ENCODE measurements around the gene MYO9A. TPM values are rescaled to one million over a fixed set of nuclear protein-coding genes. Genes with fewer than 3 reads are reported as not detected.

Gene MYO9A
- total RNA-seq, 1 experiment from 2014 or later, result 21.4 TPM

DNA sequence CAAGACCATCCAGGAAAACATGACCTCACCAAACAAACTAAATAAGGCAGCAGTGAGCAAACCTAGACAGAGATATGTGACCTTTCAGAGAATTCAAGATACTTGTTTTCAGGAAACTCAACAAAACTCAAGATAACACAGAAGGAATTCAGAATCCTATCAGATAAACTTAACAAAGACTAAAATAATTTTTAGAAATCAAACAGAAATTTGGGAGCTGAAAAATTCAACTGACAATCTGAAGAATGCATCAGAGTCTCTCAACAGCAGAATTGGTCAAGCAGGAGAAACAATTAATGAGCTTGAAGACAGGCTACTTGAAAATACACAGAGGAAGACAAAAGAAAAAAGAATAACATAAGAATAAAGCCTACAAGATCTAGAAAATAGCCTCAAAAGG, 55.6 kb downstream of the MYO9A start:
- Histone ChIP-seq H3K79me2 (ENCODE audit: insufficient read depth, low read length) (no peaks in the 10 kb centered on the region), H3K23ac (ENCODE audit: insufficient read length, low read depth, low read length) (no peak overlapping the region), H3K9me3 (ENCODE audit: control insufficient read depth, low read depth, low read length) (no peaks in the 10 kb centered on the region), H2AK5ac (ENCODE audit: insufficient read length, low read length) (no peak overlapping the region), H3K14ac (ENCODE audit: insufficient read depth, low read length) (no peak overlapping the region), H4K8ac (replicated peaks; ENCODE audit: insufficient read length, low read depth, low read length) (no peak overlapping the region), H4K20me1 (ENCODE audit: control insufficient read depth, insufficient read depth, insufficient read length) (no peaks in the 10 kb centered on the region), H3K23me2 (ENCODE audit: insufficient read length, low read depth, low read length, poor library complexity, severe bottlenecking) (no peaks in the 10 kb centered on the region), H2AFZ (ENCODE audit: low read length) (no peak overlapping the region), H3K27ac (ENCODE audit: insufficient read length, low read depth, low read length) (no peak overlapping the region), H4K5ac (ENCODE audit: insufficient read length, low read depth, low read length) (no peak overlapping the region), H2BK20ac (ENCODE audit: low read depth, low read length, poor library complexity, severe bottlenecking) (no peak overlapping the region), H2BK15ac (ENCODE audit: low read depth, low read length) (no peak overlapping the region), H3K18ac (ENCODE audit: insufficient read length, low read depth, low read length) (no peak overlapping the region), H3K27me3 (ENCODE audit: insufficient read depth, low read length) (no peaks in the 10 kb centered on the region), H3K4me2 (ENCODE audit: insufficient read depth, insufficient read length, low read length) (no peak overlapping the region), H2BK12ac (ENCODE audit: insufficient read length, low read depth, low read length) (no peak overlapping the region), H2BK120ac (ENCODE audit: low read depth, low read length, poor library complexity, severe bottlenecking) (no peak overlapping the region), H2BK5ac (ENCODE audit: insufficient read length, low read length) (no peak overlapping the region), H3K56ac (ENCODE audit: insufficient read length, low read depth, low read length) (no peak overlapping the region), H3K9ac (ENCODE audit: extremely low read depth, insufficient read length, low read length) (no peak overlapping the region), H4K91ac (ENCODE audit: insufficient read length, low read depth, low read length) (no peak overlapping the region), H3K79me1 (ENCODE audit: insufficient read depth, low read depth, low read length, poor library complexity, severe bottlenecking) (no peaks in the 10 kb centered on the region), H3K4ac (ENCODE audit: low read depth, low read length) (no peak overlapping the region), H3T11ph (ENCODE audit: low read length) (no peak overlapping the region), H3K4me1 (ENCODE audit: insufficient read depth, low read length) (no peaks in the 10 kb centered on the region)
- DNase-seq, result no peak
- H3K9me3 Mint-ChIP-seq, result no peaks in the 10 kb centered on the region
- peaks cover 29 to 33% of the 10 kb centered on the region in 2 experiments for H3K4me1 Mint-ChIP-seq
- no peaks in the 10 kb centered on the region for H3K36me3 Mint-ChIP-seq (ENCODE audit: insufficient read depth in 1 of 3, low read depth in 3 of 3)
- no peak overlapping the region; a peak in 1 of 7 replicates for H3K27ac Mint-ChIP-seq
- no peak overlapping the region for H3K4me3 Mint-ChIP-seq
- no peaks in the 10 kb centered on the region for H3K27me3 Mint-ChIP-seq (ENCODE audit: low read depth)
- TF ChIP-seq, protein P1, sequence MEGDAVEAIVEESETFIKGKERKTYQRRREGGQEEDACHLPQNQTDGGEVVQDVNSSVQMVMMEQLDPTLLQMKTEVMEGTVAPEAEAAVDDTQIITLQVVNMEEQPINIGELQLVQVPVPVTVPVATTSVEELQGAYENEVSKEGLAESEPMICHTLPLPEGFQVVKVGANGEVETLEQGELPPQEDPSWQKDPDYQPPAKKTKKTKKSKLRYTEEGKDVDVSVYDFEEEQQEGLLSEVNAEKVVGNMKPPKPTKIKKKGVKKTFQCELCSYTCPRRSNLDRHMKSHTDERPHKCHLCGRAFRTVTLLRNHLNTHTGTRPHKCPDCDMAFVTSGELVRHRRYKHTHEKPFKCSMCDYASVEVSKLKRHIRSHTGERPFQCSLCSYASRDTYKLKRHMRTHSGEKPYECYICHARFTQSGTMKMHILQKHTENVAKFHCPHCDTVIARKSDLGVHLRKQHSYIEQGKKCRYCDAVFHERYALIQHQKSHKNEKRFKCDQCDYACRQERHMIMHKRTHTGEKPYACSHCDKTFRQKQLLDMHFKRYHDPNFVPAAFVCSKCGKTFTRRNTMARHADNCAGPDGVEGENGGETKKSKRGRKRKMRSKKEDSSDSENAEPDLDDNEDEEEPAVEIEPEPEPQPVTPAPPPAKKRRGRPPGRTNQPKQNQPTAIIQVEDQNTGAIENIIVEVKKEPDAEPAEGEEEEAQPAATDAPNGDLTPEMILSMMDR (conservative IDR thresholded peaks at IDR 0.05), result no peak
